Stimulated activated naive CD8-positive, alpha-beta T cell treated with anti-CD3 and anti-CD28 coated beads, Interleukin-15, amount 100 ng/mL, for 72 hours (primary cell): ENCODE results near the gene RPEL1.

Source experiments
- ATAC-seq: fragments of 150-1000 bp; cut with Tn5 transposase; 2 replicates; pipeline ENCODE4 v1.10.0; 2021; ENCODE audit warnings: mild to moderate bottlenecking, moderate library complexity
- DNase-seq, 2 donors: peaks; one replicate each; pipeline ENCODE4 v3.0.0; 2021 to 2022
- H3K27ac Mint-ChIP-seq, 2 donors: one replicate each; pipeline ENCODE4 v1.8.0; 2022; ENCODE audit warnings: mild to moderate bottlenecking in 2 of 2, mixed read lengths in 2 of 2, moderate library complexity in 2 of 2
- H3K27me3 Mint-ChIP-seq: one replicate; pipeline ENCODE4 v1.8.0; 2022; ENCODE audit warnings: mixed read lengths
- H3K4me1 Mint-ChIP-seq: one replicate; pipeline ENCODE4 v1.8.0; 2022; ENCODE audit warnings: mild to moderate bottlenecking, mixed read lengths
- H3K4me3 Mint-ChIP-seq, 2 donors: one replicate each; pipeline ENCODE4 v1.8.0; 2022; ENCODE audit warnings: mild to moderate bottlenecking in 2 of 2, mixed read lengths in 2 of 2, moderate library complexity in 1 of 2
- H3K9me3 Mint-ChIP-seq, 2 donors: one replicate each; pipeline ENCODE4 v1.8.0; 2022; ENCODE audit warnings: mixed read lengths in 2 of 2

Gene RPEL1

GRCh38 chr10:103282961-103283360 is 37.3 kb downstream of the RPEL1 start:
- ATAC-seq (no peak), DNase-seq (no peak)
- H3K27me3 Mint-ChIP-seq: peaks cover 71% of the 10 kb centered on the region
- H3K27ac Mint-ChIP-seq: no peak overlapping the region
- H3K9me3 Mint-ChIP-seq: peaks cover 5 to 9% of the 10 kb centered on the region in 2 donors
- H3K4me3 Mint-ChIP-seq: no peak overlapping the region
- peaks cover 16% of the 10 kb centered on the region for H3K4me1 Mint-ChIP-seq

DNA sequence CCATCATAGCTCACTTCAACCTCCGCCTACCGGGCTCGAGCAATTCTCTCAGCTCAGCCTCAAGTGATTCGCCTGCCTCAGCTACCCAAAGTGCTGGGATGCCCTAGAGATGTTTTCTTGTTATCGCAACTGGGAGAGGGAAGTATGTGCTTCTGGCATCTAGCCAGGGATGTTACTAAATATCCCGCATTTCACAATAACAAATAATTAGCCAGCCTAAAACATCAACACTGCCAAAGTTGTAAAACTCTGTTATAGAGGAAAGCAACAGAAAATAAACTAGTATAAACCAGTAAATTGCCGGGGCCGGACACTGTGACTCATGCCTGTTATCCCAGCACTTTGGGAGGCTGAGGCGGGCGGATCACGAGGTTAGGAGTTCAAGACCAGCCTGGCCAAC is 38.5 kb downstream of the RPEL1 start:
- Mint-ChIP-seq H3K4me1 (peaks cover 5% of the 10 kb centered on the region), H3K9me3 (peaks cover 0 to under 1% of the 10 kb centered on the region in 2 donors), H3K27me3 (peaks cover 71% of the 10 kb centered on the region), H3K27ac (no peak overlapping the region), H3K4me3 (no peak overlapping the region)
- ATAC-seq: no peak
- DNase-seq: no peak

DNA sequence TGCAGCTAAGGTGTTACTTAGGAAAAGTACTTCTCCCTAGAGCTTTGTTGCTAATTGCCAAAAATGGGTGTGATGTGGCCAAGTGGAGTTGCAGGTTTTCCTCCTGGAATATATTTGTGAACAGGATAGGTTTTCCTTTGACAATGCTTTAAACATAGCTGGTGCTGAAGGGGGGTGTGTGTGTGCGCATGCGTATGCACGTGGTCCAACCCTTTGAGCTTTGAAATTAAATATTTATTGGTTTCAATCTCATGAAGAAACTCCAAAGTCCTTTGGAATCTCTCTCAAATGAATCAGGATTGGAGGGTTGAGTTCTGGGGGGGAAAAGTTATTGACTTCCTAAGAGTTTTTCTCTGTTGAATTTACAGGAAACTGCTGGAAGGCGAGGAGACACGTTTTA is 42.3 kb downstream of the RPEL1 start:
- ATAC-seq (no peak), DNase-seq (no peak)
- Mint-ChIP-seq H3K4me1 (no peaks in the 10 kb centered on the region), H3K4me3 (no peak overlapping the region), H3K9me3 (no peaks in the 10 kb centered on the region), H3K27me3 (peaks cover 60% of the 10 kb centered on the region), H3K27ac (no peak overlapping the region)

GRCh38 chr10:103291588-103291987 is 45.9 kb downstream of the RPEL1 start:
- Mint-ChIP-seq H3K4me3 (no peak overlapping the region), H3K4me1 (no peaks in the 10 kb centered on the region), H3K9me3 (no peaks in the 10 kb centered on the region), H3K27ac (no peak overlapping the region), H3K27me3 (peaks cover 46% of the 10 kb centered on the region)
- no peak for DNase-seq
- no peak for ATAC-seq

DNA sequence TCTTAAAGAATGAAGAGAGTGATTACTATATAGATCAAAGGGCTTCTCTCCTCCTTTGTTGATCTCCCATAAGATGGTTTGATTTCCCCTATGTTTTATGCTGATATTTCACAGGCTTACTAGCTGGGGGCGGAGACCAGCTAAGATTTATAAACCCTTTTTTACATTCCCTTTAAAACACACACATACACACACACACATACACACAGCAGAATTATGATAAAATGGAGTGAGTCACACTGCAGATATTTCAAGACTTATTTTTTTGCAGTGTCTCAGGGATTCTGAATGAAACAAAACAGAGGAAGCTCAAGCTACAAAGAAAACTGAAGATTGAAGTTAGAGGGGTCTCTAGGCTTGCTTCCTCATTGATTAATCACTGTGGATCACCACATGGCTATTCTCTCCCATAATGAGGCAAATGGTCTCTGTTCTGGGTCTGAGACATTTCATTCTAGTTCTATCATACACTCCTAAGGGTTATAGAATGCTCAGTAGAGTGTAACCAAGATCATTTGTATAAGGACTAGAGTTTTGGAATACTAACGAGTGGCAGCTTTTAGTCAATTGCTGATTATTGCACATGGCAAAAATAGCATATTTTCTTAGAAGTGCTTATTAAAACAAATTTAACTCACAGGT is 49.8 kb downstream of the RPEL1 start:
- no peak overlapping the region for H3K4me3 Mint-ChIP-seq
- ATAC-seq (no peak), DNase-seq (no peak)
- no peaks in the 10 kb centered on the region for H3K9me3 Mint-ChIP-seq
- no peaks in the 10 kb centered on the region for H3K4me1 Mint-ChIP-seq
- H3K27me3 Mint-ChIP-seq: peaks cover 11% of the 10 kb centered on the region
- no peak overlapping the region for H3K27ac Mint-ChIP-seq
